OCI-LY7 (cell line): ENCODE data around the gene ERMP1.

Experiments
- CTCF ChIP-seq: fragments of 200-600 bp; sonication (generic); conservative IDR thresholded peaks from 2 replicates; pipeline ENCODE4 v1.5.1; 2014; ENCODE audit warnings: mild to moderate bottlenecking, antibody characterized with exemption, low read length, moderate library complexity, mixed read lengths
- EZH2phosphoT487 ChIP-seq: fragments of 200-600 bp; sonication (generic); IDR thresholded peaks from 2 replicates; pipeline ENCODE4 v1.6.1; 2018; ENCODE audit warnings: low read depth, borderline replicate concordance, mild to moderate bottlenecking, mixed run types, antibody characterized with exemption, low read length, moderate library complexity, mixed read lengths

- TF ChIP-seq CTCF (no peak), EZH2phosphoT487 (no peak)
Measured at GRCh38 chr9:5839572-5839902, 6.6 kb upstream of the ERMP1 start.
